A673 (cell line): ENCODE data around the gene STPG4. TPM values are rescaled to one million over a fixed set of nuclear protein-coding genes. Genes with fewer than 3 reads are reported as not detected.

ENCODE experiments used
- BruUV-seq: library from RNA; stranded (reverse); fragments of 400-500 nt; replicated peaks from 2 replicates; lab custom pipeline; 2021; lab: Mats Ljungman, UMichigan
- CTCF ChIA-PET: fragments of 300-600 bp; sonication (Branson Sonifier 250); formaldehyde crosslinking; loops from one replicate; lab custom pipeline; 2022; ENCODE audit warnings: antibody characterized with exemption; lab: Charles Lee
- POLR2A ChIA-PET: fragments of 300-600 bp; sonication (Branson Sonifier 250); formaldehyde crosslinking; loops from one replicate; lab custom pipeline; 2022; ENCODE audit warnings: antibody characterized with exemption; ENCODE audit not compliant: low non-redundant PET; lab: Charles Lee
- DNase-seq: peaks from one replicate; pipeline ENCODE4 v3.0.0-alpha.2; 2015; ENCODE audit warnings: low spot score
- H3K27ac ChIP-seq: fragments of 200-600 bp; sonication (generic); 2 replicates; pipeline ENCODE4 v1.5.1; 2016; ENCODE audit warnings: mixed run types, low read depth, mild to moderate bottlenecking, mixed read lengths, antibody characterized with exemption, low read length; ENCODE audit not compliant: poor library complexity, severe bottlenecking
- H3K27me3 ChIP-seq: fragments of 200-600 bp; sonication (generic); replicated peaks from 2 replicates; pipeline ENCODE4 v1.6.1; 2017; ENCODE audit warnings: mixed run types, low read depth, mild to moderate bottlenecking, mixed read lengths, antibody characterized with exemption, low read length; ENCODE audit not compliant: insufficient read depth, poor library complexity
- H3K36me3 ChIP-seq: fragments of 200-600 bp; sonication (generic); 2 replicates; pipeline ENCODE4 v1.6.1; 2016; ENCODE audit warnings: mixed run types, mild to moderate bottlenecking, mixed read lengths, antibody characterized with exemption, low read length; ENCODE audit not compliant: insufficient read depth, poor library complexity, severe bottlenecking
- H3K4me1 ChIP-seq: fragments of 200-600 bp; sonication (generic); 2 replicates; pipeline ENCODE4 v1.6.1; 2017; ENCODE audit warnings: mixed run types, mild to moderate bottlenecking, mixed read lengths, antibody characterized with exemption, low read length; ENCODE audit not compliant: insufficient read depth, poor library complexity, severe bottlenecking
- H3K4me3 ChIP-seq: fragments of 200-600 bp; sonication (generic); 2 replicates; pipeline ENCODE4 v1.5.1; 2016; ENCODE audit warnings: low read depth, mixed run types, mild to moderate bottlenecking, mixed read lengths, low read length; ENCODE audit not compliant: poor library complexity, severe bottlenecking
- H3K9me3 ChIP-seq: fragments of 200-600 bp; sonication (generic); 2 replicates; pipeline ENCODE4 v1.6.1; 2016; ENCODE audit warnings: mixed run types, low read depth, mild to moderate bottlenecking, mixed read lengths, antibody characterized with exemption, low read length; ENCODE audit not compliant: poor library complexity, severe bottlenecking
- CTCF ChIP-seq: fragments of 300-800, 200-600 bp; sonication (generic); conservative IDR thresholded peaks from 2 replicates; pipeline ENCODE4 v1.5.1; 2017; ENCODE audit warnings: low read depth, mild to moderate bottlenecking, antibody characterized with exemption, low read length, moderate library complexity, mixed read lengths
- EZH2 ChIP-seq: fragments of 200-600 bp; sonication (generic); IDR thresholded peaks from 2 replicates; pipeline ENCODE4 v1.6.1; 2017; ENCODE audit warnings: borderline replicate concordance, low read depth, mild to moderate bottlenecking, mixed read lengths, antibody characterized with exemption, low read length; ENCODE audit not compliant: poor library complexity, severe bottlenecking
- intact Hi-C: fragments of 100-400 bp; cut with micrococcal nuclease; formaldehyde crosslinking; loops from one replicate; pipeline ENCODE4 v1.10.0; 2022; ENCODE audit not compliant: unreplicated experiment
- total RNA-seq: library from RNA; stranded (reverse); gene quantifications from 2 replicates; pipeline ENCODE4 v1.2.3, GENCODE V29; 2021

Gene STPG4
- total RNA-seq, 1 experiment from 2014 or later, result 0.75 TPM

GRCh38 chr2:47078541-47079482 is 76.3 kb downstream of the STPG4 start:
- Histone ChIP-seq H3K36me3 (no peaks in the 10 kb centered on the region), H3K4me3 (no peak overlapping the region), H3K4me1 (no peaks in the 10 kb centered on the region), H3K27me3 (no peaks in the 10 kb centered on the region), H3K27ac (no peak overlapping the region), H3K9me3 (no peaks in the 10 kb centered on the region)
- intact Hi-C loops, result no loop called here
- DNase-seq, result no peak
- ChIA-PET CTCF (interaction anchor here (0.7 kb wide), 1 partner anchor 238 kb away, joined by 4 read pairs; no protein-coding TSS in a partner anchor), POLR2A (no interaction called here)
- no TSS peak for BruUV-seq
- TF ChIP-seq EZH2 (no peak), CTCF (no peak)

GRCh38 chr2:47077442-47078117 is 77.5 kb downstream of the STPG4 start:
- no peaks in the 10 kb centered on the region for H3K36me3 ChIP-seq
- no peaks in the 10 kb centered on the region for H3K9me3 ChIP-seq
- TF ChIP-seq CTCF (no peak), EZH2 (no peak)
- no peak overlapping the region for H3K27ac ChIP-seq
- DNase-seq, result no peak
- no peak overlapping the region for H3K4me3 ChIP-seq
- intact Hi-C loops, result no loop called here
- BruUV-seq, result no TSS peak
- POLR2A ChIA-PET, result no interaction called here
- H3K27me3 ChIP-seq, result no peaks in the 10 kb centered on the region
- CTCF ChIA-PET, result no interaction called here
- no peaks in the 10 kb centered on the region for H3K4me1 ChIP-seq

GRCh38 chr2:47076586-47077441 is 78.3 kb downstream of the STPG4 start:
- TF ChIP-seq EZH2 (no peak), CTCF (no peak)
- H3K27ac ChIP-seq, result no peak overlapping the region
- DNase-seq, result peak; percentile 22
- CTCF ChIA-PET, result interaction anchor here (0.6 kb wide), 1 partner anchor 62 kb away, joined by 3 read pairs; no protein-coding TSS in a partner anchor
- POLR2A ChIA-PET, result no interaction called here
- BruUV-seq, result no TSS peak
- no peaks in the 10 kb centered on the region for H3K36me3 ChIP-seq
- intact Hi-C loops, result no loop called here
- no peaks in the 10 kb centered on the region for H3K27me3 ChIP-seq
- no peaks in the 10 kb centered on the region for H3K4me1 ChIP-seq
- H3K9me3 ChIP-seq, result no peaks in the 10 kb centered on the region
- no peak overlapping the region for H3K4me3 ChIP-seq
